ENCODE measurements around the gene SEMA3E. TPM values are rescaled to one million over a fixed set of nuclear protein-coding genes. Genes with fewer than 3 reads are reported as not detected.

SEMA3E gene
- total and polyA plus RNA-seq, 4 experiments from 2014 or later: not detected

DNA sequence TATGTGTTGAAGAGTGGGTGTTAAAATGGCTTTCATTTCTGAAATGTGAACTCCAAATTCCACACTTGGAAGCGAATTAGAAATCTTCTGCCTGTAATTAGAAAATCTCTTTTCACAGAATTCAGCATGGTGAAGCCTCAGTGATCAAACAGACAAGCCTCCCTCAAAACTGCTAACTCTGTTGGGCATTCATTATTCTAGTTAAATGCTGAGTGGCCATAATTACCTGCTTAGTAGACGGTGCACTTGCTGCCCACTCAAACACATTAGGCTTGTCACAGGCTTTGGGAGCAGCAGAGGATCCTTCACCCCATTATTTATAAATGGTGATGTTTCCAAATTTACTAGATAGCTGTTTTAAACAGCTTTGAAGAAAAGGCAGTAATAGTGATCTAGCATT, 309.0 kb downstream of the SEMA3E start:
- Mint-ChIP-seq H3K27ac (no peak overlapping the region), H3K4me3 (no peak overlapping the region), H3K4me1 (no peaks in the 10 kb centered on the region), H3K27me3 (no peaks in the 10 kb centered on the region), H3K36me3 (no peaks in the 10 kb centered on the region), H3K9me3 (peaks cover 2 to 20% (median 11%) of the 10 kb centered on the region in 8 donors)
- no peaks in the 10 kb centered on the region for H3K27me3 ChIP-seq (ENCODE audit: insufficient read depth, low read length)
- POLR2A ChIA-PET (ENCODE audit: partially characterized antibody): no interaction called here
- CTCF ChIA-PET (ENCODE audit: partially characterized antibody): no interaction called here
- H3K36me3 ChIP-seq (ENCODE audit: insufficient read depth, low read length): no peaks in the 10 kb centered on the region
- DNase-seq: no peak
- intact Hi-C loops (cut with micrococcal nuclease): no loop called here
- no peak overlapping the region for H3K27ac ChIP-seq (ENCODE audit: low read depth, low read length)
- no peak overlapping the region for H3K4me3 ChIP-seq (ENCODE audit: low read length in 2 of 2)
- H3K4me1 ChIP-seq (ENCODE audit: insufficient read depth, low read length): no peaks in the 10 kb centered on the region
- H3K9me3 ChIP-seq (ENCODE audit: control insufficient read depth in 1 of 2, low read length in 2 of 2): no peaks in the 10 kb centered on the region

DNA sequence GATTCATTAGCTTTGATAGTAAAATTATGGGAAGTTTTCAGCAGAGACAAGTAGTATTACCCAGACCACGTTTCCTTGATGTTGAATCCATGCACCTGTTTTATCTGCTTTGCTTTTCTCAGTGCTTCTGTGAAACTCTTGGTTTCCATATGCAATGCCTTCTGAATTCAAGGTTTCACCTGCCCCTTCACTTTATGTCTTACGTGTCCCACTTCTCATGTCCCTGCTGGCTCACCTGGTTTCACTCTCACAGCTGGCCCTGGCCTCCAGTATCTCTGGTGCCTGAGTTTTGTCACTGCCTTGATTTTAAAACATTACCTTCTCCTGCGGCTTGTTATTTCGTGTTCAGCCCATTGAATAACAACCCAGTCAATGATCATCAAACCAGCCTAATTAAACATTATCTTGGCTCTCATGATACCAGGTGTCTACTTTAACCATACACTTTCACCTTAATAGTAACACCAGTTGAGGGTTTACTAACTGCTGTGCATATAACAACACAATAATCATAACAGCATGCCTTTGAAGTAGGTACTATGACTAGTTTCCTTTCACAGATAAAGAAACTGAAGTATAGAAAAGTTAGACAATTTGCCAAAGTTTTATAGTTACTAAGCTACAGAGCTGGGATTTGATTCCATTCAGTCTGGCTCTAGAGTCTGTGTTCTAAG, 310.5 kb downstream of the SEMA3E start:
- POLR2A ChIA-PET (ENCODE audit: partially characterized antibody): no interaction called here
- Histone ChIP-seq H3K27me3 (ENCODE audit: insufficient read depth, low read length) (no peaks in the 10 kb centered on the region), H3K36me3 (ENCODE audit: insufficient read depth, low read length) (no peaks in the 10 kb centered on the region), H3K27ac (ENCODE audit: low read depth, low read length) (no peak overlapping the region), H3K9me3 (ENCODE audit: control insufficient read depth in 1 of 2, low read length in 2 of 2) (no peaks in the 10 kb centered on the region), H3K4me1 (ENCODE audit: insufficient read depth, low read length) (no peaks in the 10 kb centered on the region), H3K4me3 (ENCODE audit: low read length in 2 of 2) (no peak overlapping the region)
- intact Hi-C loops (cut with micrococcal nuclease): no loop called here
- Mint-ChIP-seq H3K4me1 (no peaks in the 10 kb centered on the region), H3K27ac (no peak overlapping the region), H3K36me3 (no peaks in the 10 kb centered on the region), H3K4me3 (no peak overlapping the region), H3K27me3 (no peaks in the 10 kb centered on the region), H3K9me3 (peaks cover 2 to 14% (median 8%) of the 10 kb centered on the region in 8 donors)
- CTCF ChIA-PET (ENCODE audit: partially characterized antibody): no interaction called here
- no peak for DNase-seq

DNA sequence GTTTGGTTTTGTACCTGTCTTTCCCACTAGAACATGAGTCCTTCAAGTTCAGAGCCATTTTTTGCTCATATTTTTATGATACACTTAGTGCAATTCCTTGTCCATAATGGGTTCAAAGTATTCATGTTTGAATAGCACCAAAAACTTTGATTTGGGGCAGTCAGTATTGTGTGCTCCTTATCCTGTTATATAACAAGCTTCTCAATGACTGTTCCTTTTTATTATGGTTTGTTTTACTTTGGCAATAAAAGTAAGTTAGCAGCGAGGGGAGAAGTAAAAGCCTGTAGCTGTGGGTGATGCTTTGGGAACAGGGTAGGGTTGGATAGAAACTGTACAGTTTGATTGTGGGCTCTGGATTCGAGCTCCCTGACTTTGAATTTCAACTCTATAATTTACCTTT, 311.9 kb downstream of the SEMA3E start:
- no peak overlapping the region for H3K4me3 ChIP-seq (ENCODE audit: low read length in 2 of 2)
- H3K4me1 Mint-ChIP-seq: no peaks in the 10 kb centered on the region
- H3K9me3 ChIP-seq (ENCODE audit: control insufficient read depth in 1 of 2, low read length in 2 of 2): no peaks in the 10 kb centered on the region
- no peaks in the 10 kb centered on the region for H3K4me1 ChIP-seq (ENCODE audit: insufficient read depth, low read length)
- intact Hi-C loops (cut with micrococcal nuclease): no loop called here
- DNase-seq: no peak
- no peak overlapping the region for H3K27ac ChIP-seq (ENCODE audit: low read depth, low read length)
- H3K27me3 Mint-ChIP-seq: no peaks in the 10 kb centered on the region
- no peaks in the 10 kb centered on the region for H3K36me3 Mint-ChIP-seq
- ChIA-PET POLR2A (ENCODE audit: partially characterized antibody) (no interaction called here), CTCF (ENCODE audit: partially characterized antibody) (no interaction called here)
- H3K27ac Mint-ChIP-seq: no peak overlapping the region
- no peak overlapping the region for H3K4me3 Mint-ChIP-seq
- peaks cover 0 to 12% (median 4%) of the 10 kb centered on the region in 8 donors for H3K9me3 Mint-ChIP-seq
- no peaks in the 10 kb centered on the region for H3K36me3 ChIP-seq (ENCODE audit: insufficient read depth, low read length)
- no peaks in the 10 kb centered on the region for H3K27me3 ChIP-seq (ENCODE audit: insufficient read depth, low read length)

DNA sequence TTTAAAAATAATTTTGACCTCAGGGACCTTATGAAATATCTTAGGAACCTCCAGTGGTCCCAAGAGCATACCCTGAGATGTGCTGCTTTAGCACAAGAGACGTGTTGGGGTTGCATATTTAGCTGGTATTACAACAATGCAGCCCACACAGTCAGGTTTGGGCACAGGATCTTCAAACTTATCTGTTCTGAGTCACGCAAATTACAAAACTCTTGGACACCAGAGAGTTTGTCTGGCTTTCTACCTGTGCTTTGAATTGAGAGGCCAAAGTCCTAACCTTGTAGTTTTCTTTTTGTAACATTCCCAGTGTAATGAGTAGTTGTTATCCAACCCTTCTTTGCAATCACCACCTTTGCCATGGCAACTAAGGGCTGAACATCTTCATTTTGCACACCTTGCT, 322.7 kb downstream of the SEMA3E start:
- H3K4me3 ChIP-seq (ENCODE audit: low read length in 2 of 2): no peak overlapping the region
- H3K9me3 Mint-ChIP-seq: peaks cover 0 to 23% (median 4%) of the 10 kb centered on the region in 8 donors
- ChIA-PET CTCF (ENCODE audit: partially characterized antibody) (no interaction called here), POLR2A (ENCODE audit: partially characterized antibody) (no interaction called here)
- H3K27me3 Mint-ChIP-seq: no peaks in the 10 kb centered on the region
- no peaks in the 10 kb centered on the region for H3K9me3 ChIP-seq (ENCODE audit: control insufficient read depth in 1 of 2, low read length in 2 of 2)
- no peaks in the 10 kb centered on the region for H3K36me3 ChIP-seq (ENCODE audit: insufficient read depth, low read length)
- H3K4me1 ChIP-seq (ENCODE audit: insufficient read depth, low read length): no peaks in the 10 kb centered on the region
- H3K4me1 Mint-ChIP-seq: no peaks in the 10 kb centered on the region
- no peaks in the 10 kb centered on the region for H3K27me3 ChIP-seq (ENCODE audit: insufficient read depth, low read length)
- H3K27ac ChIP-seq (ENCODE audit: low read depth, low read length): no peak overlapping the region
- DNase-seq: no peak
- no peak overlapping the region for H3K27ac Mint-ChIP-seq
- intact Hi-C loops (cut with micrococcal nuclease): no loop called here
- no peak overlapping the region for H3K4me3 Mint-ChIP-seq
- H3K36me3 Mint-ChIP-seq: no peaks in the 10 kb centered on the region

DNA sequence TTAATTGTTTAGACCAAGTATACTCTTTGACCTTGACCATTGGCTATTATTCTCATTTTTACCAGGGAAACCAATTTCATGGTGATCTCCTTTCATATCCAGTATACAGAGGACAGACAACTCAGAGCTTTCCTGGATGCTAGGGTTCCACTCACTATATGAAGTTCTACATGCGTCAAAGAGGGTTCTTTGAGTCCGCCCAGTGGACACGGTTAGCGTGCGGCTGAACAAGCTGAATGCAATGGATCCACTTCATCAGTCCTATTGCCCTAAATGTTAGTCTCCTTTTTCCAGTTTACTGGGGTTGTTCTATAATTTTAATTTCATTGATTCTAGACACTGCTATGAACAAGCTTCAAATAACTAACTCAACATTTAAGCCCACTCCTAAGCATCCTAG, 323.9 kb downstream of the SEMA3E start:
- no peaks in the 10 kb centered on the region for H3K9me3 ChIP-seq (ENCODE audit: control insufficient read depth in 1 of 2, low read length in 2 of 2)
- no peaks in the 10 kb centered on the region for H3K36me3 ChIP-seq (ENCODE audit: insufficient read depth, low read length)
- CTCF ChIA-PET (ENCODE audit: partially characterized antibody): no interaction called here
- Mint-ChIP-seq H3K4me3 (no peak overlapping the region), H3K9me3 (peaks cover 0 to 20% (median 4%) of the 10 kb centered on the region in 8 donors), H3K27ac (no peak overlapping the region), H3K27me3 (no peaks in the 10 kb centered on the region), H3K36me3 (no peaks in the 10 kb centered on the region), H3K4me1 (no peaks in the 10 kb centered on the region)
- intact Hi-C loops (cut with micrococcal nuclease): no loop called here
- no peak overlapping the region for H3K4me3 ChIP-seq (ENCODE audit: low read length in 2 of 2)
- H3K27me3 ChIP-seq (ENCODE audit: insufficient read depth, low read length): no peaks in the 10 kb centered on the region
- no peaks in the 10 kb centered on the region for H3K4me1 ChIP-seq (ENCODE audit: insufficient read depth, low read length)
- DNase-seq: no peak
- H3K27ac ChIP-seq (ENCODE audit: low read depth, low read length): no peak overlapping the region
- POLR2A ChIA-PET (ENCODE audit: partially characterized antibody): no interaction called here

DNA sequence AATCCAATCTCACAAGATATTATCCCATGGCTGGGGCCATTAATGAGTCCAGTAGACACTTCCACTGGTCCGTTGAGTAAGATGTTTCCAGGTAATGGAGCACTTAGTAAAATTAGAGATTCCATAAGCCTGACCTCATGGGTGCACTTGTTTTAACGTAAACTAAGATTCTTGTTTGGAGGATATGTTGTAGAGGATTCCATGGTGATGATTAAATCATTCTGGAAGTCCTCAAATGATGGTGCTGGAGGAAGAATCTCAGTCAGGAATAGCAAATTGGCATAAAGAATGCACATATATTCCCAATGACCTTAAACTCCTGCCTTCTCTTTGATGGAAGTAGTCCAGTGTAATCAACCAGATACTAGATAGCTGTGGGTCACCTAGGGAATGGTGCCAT, 324.3 kb downstream of the SEMA3E start:
- no peaks in the 10 kb centered on the region for H3K4me1 Mint-ChIP-seq
- Histone ChIP-seq H3K9me3 (ENCODE audit: control insufficient read depth in 1 of 2, low read length in 2 of 2) (no peaks in the 10 kb centered on the region), H3K4me1 (ENCODE audit: insufficient read depth, low read length) (no peaks in the 10 kb centered on the region), H3K36me3 (ENCODE audit: insufficient read depth, low read length) (no peaks in the 10 kb centered on the region), H3K4me3 (ENCODE audit: low read length in 2 of 2) (no peak overlapping the region), H3K27ac (ENCODE audit: low read depth, low read length) (no peak overlapping the region), H3K27me3 (ENCODE audit: insufficient read depth, low read length) (no peaks in the 10 kb centered on the region)
- ChIA-PET POLR2A (ENCODE audit: partially characterized antibody) (no interaction called here), CTCF (ENCODE audit: partially characterized antibody) (no interaction called here)
- no peaks in the 10 kb centered on the region for H3K27me3 Mint-ChIP-seq
- no peak overlapping the region for H3K27ac Mint-ChIP-seq
- H3K4me3 Mint-ChIP-seq: no peak overlapping the region
- peaks cover 0 to 20% (median 4%) of the 10 kb centered on the region in 8 donors for H3K9me3 Mint-ChIP-seq
- intact Hi-C loops (cut with micrococcal nuclease): no loop called here
- no peak for DNase-seq
- H3K36me3 Mint-ChIP-seq: no peaks in the 10 kb centered on the region

DNA sequence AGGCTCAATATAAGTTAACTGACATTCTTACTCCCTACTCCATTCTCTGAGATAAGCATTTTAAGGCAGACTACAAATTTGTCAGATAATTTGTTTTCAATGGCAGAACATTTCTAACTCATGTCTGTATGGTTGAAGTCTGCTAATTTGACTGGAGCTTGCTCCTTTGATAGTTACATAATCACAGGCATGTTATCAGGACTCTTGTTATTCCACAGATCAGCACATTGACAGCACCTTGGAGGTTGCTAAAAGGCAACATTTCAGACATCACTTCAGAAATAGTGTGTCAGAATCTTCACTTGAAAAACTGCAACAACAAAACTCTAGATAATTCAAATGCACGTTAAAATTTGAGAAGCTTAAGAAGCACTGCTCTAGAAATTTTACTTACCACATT, 327.9 kb downstream of the SEMA3E start:
- Mint-ChIP-seq H3K4me3 (no peak overlapping the region), H3K27ac (no peak overlapping the region), H3K27me3 (no peaks in the 10 kb centered on the region), H3K36me3 (no peaks in the 10 kb centered on the region), H3K9me3 (peaks cover 0 to 18% (median 6%) of the 10 kb centered on the region in 8 donors), H3K4me1 (no peaks in the 10 kb centered on the region)
- Histone ChIP-seq H3K27me3 (ENCODE audit: insufficient read depth, low read length) (no peaks in the 10 kb centered on the region), H3K4me1 (ENCODE audit: insufficient read depth, low read length) (no peaks in the 10 kb centered on the region), H3K36me3 (ENCODE audit: insufficient read depth, low read length) (no peaks in the 10 kb centered on the region), H3K4me3 (ENCODE audit: low read length in 2 of 2) (no peak overlapping the region), H3K9me3 (ENCODE audit: control insufficient read depth in 1 of 2, low read length in 2 of 2) (no peaks in the 10 kb centered on the region), H3K27ac (ENCODE audit: low read depth, low read length) (no peak overlapping the region)
- ChIA-PET CTCF (ENCODE audit: partially characterized antibody) (no interaction called here), POLR2A (ENCODE audit: partially characterized antibody) (no interaction called here)
- DNase-seq: no peak
- intact Hi-C loops (cut with micrococcal nuclease): no loop called here

DNA sequence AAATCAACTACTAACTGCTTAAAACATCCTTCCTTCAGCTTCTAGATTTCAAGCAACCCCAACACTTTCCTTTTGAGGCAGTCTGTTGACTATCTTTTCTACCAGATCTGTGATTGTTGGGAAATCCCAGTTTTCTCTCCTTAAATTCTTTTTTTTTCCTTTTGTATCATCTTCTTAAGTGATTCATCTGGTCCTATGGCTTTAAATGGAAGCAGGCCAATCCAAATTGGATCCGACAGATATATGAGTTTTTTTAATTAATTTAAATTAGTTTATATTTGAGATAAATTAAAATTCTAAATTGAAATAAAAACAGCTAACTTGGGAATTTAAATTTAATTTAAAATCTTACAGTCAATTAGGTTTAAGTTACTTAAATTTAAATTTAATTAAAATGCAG, 335.0 kb downstream of the SEMA3E start:
- Histone ChIP-seq H3K27ac (ENCODE audit: low read depth, low read length) (no peak overlapping the region), H3K9me3 (ENCODE audit: control insufficient read depth in 1 of 2, low read length in 2 of 2) (no peaks in the 10 kb centered on the region), H3K27me3 (ENCODE audit: insufficient read depth, low read length) (no peaks in the 10 kb centered on the region), H3K4me3 (ENCODE audit: low read length in 2 of 2) (no peak overlapping the region), H3K4me1 (ENCODE audit: insufficient read depth, low read length) (no peaks in the 10 kb centered on the region), H3K36me3 (ENCODE audit: insufficient read depth, low read length) (no peaks in the 10 kb centered on the region)
- DNase-seq: no peak
- Mint-ChIP-seq H3K27me3 (no peaks in the 10 kb centered on the region), H3K9me3 (peaks cover 0 to 11% (median 6%) of the 10 kb centered on the region in 8 donors), H3K4me3 (no peak overlapping the region), H3K36me3 (no peaks in the 10 kb centered on the region), H3K4me1 (no peaks in the 10 kb centered on the region), H3K27ac (no peak overlapping the region)
- ChIA-PET CTCF (ENCODE audit: partially characterized antibody) (no interaction called here), POLR2A (ENCODE audit: partially characterized antibody) (no interaction called here)
- intact Hi-C loops (cut with micrococcal nuclease): no loop called here
